IMR-90 (cell line): ENCODE measurements around the gene HERPUD1. TPM values are rescaled to one million over a fixed set of nuclear protein-coding genes. Genes with fewer than 3 reads are reported as not detected.

ENCODE experiments used
- ATAC-seq: fragments of 200-7000 bp; cut with Tn5 transposase; 2 replicates; pipeline ENCODE4 v1.9.1; 2020; ENCODE audit warnings: low read depth, mild to moderate bottlenecking, moderate library complexity
- BruUV-seq: library from RNA; stranded (reverse); fragments of 400-500 nt; replicated peaks from 2 replicates; lab custom pipeline; 2021; lab: Mats Ljungman, UMichigan
- CTCF ChIA-PET: fragments of 300-600 bp; formaldehyde crosslinking; extraction: SDS; loops from one replicate; lab custom pipeline; 2021; ENCODE audit warnings: antibody characterized with exemption; lab: Yijun Ruan, JAX
- POLR2A ChIA-PET: fragments of 300-600 bp; sonication (Branson Sonifier 250); formaldehyde crosslinking; loops from one replicate; lab custom pipeline; 2022; ENCODE audit warnings: antibody characterized with exemption; ENCODE audit not compliant: unreplicated experiment; lab: Charles Lee
- DNase-seq: peaks from one replicate; pipeline ENCODE4 v3.0.0; 2013
- H2AFZ ChIP-seq: replicated peaks from 2 replicates; pipeline ENCODE3; 2013; ENCODE audit warnings: low read length, mild to moderate bottlenecking; ENCODE audit not compliant: poor library complexity
- H2AK5ac ChIP-seq: 2 replicates; pipeline ENCODE4 v1.6.1; 2013; ENCODE audit warnings: low read depth, low read length, inconsistent platforms
- H2AK9ac ChIP-seq: replicated peaks from 2 replicates; pipeline ENCODE3; 2013; ENCODE audit warnings: mild to moderate bottlenecking, low read depth, low read length, moderate library complexity; ENCODE audit not compliant: poor library complexity
- H2BK120ac ChIP-seq: 2 replicates; pipeline ENCODE4 v1.6.1; 2013; ENCODE audit warnings: low read depth, low read length, inconsistent platforms
- H2BK15ac ChIP-seq: 3 replicates; pipeline ENCODE4 v1.6.1; 2013; ENCODE audit warnings: low read depth, low read length, inconsistent platforms
- H2BK20ac ChIP-seq: 2 replicates; pipeline ENCODE4 v1.6.1; 2013; ENCODE audit warnings: low read depth, mild to moderate bottlenecking, inconsistent platforms, low read length, moderate library complexity
- H2BK5ac ChIP-seq: 2 replicates; pipeline ENCODE4 v1.6.1; 2013; ENCODE audit warnings: mild to moderate bottlenecking, low read depth, low read length, inconsistent platforms; ENCODE audit not compliant: poor library complexity, severe bottlenecking
- H3K14ac ChIP-seq: replicated peaks from 2 replicates; pipeline ENCODE4 v1.6.1; 2013; ENCODE audit warnings: low read depth, low read length, inconsistent platforms
- H3K18ac ChIP-seq: 2 replicates; pipeline ENCODE4 v1.6.1; 2013; ENCODE audit warnings: low read depth, low read length, control low read depth
- H3K23ac ChIP-seq: 2 replicates; pipeline ENCODE4 v1.6.1; 2013; ENCODE audit warnings: low read depth, low read length, inconsistent platforms
- H3K27ac ChIP-seq: 2 replicates; pipeline ENCODE4 v1.5.1; 2013; ENCODE audit warnings: mild to moderate bottlenecking, control low read depth, low read length; ENCODE audit not compliant: insufficient read depth
- H3K27me3 ChIP-seq: 2 replicates; pipeline ENCODE4 v1.6.1; 2013; ENCODE audit warnings: low read length; ENCODE audit not compliant: control insufficient read depth, insufficient read depth
- H3K36me3 ChIP-seq: 2 replicates; pipeline ENCODE4 v1.6.1; 2013; ENCODE audit warnings: low read length, mixed read lengths; ENCODE audit not compliant: control insufficient read depth, insufficient read depth
- H3K4ac ChIP-seq: 2 replicates; pipeline ENCODE4 v1.6.1; 2013; ENCODE audit warnings: low read depth, low read length, inconsistent platforms
- H3K4me1 ChIP-seq: 2 replicates; pipeline ENCODE4 v1.6.1; 2013; ENCODE audit warnings: low read length, mixed read lengths; ENCODE audit not compliant: control insufficient read depth, insufficient read depth
- H3K4me2 ChIP-seq: 2 replicates; pipeline ENCODE4 v1.6.1; 2013; ENCODE audit warnings: low read depth, mild to moderate bottlenecking, control low read depth, low read length, moderate library complexity
- H3K4me3 ChIP-seq: 2 replicates; pipeline ENCODE4 v1.5.1; 2013; ENCODE audit warnings: low read depth, mild to moderate bottlenecking, control low read depth, low read length, moderate library complexity; ENCODE audit not compliant: insufficient read depth
- H3K56ac ChIP-seq: 2 replicates; pipeline ENCODE4 v1.6.1; 2013; ENCODE audit warnings: low read length, inconsistent platforms; ENCODE audit not compliant: insufficient read depth; ENCODE audit errors: extremely low read depth
- H3K79me1 ChIP-seq, 2 experiments: 2 replicates each; pipeline ENCODE4 v1.6.1; 2013; ENCODE audit warnings: low read length in 2 of 2, inconsistent platforms in 1 of 2, low read depth in 1 of 2
- H3K9ac ChIP-seq: 2 replicates; pipeline ENCODE4 v1.6.1; 2013; ENCODE audit warnings: low read depth, low read length, control low read depth
- H3K9me1 ChIP-seq: 2 replicates; pipeline ENCODE4 v1.6.1; 2013; ENCODE audit warnings: low read length, inconsistent platforms; ENCODE audit not compliant: insufficient read depth
- H3K9me3 ChIP-seq: 2 replicates; pipeline ENCODE4 v1.6.1; 2013; ENCODE audit warnings: low read length; ENCODE audit not compliant: control insufficient read depth, insufficient read depth
- H4K20me1 ChIP-seq: 2 replicates; pipeline ENCODE4 v1.6.1; 2013; ENCODE audit warnings: low read length, inconsistent platforms; ENCODE audit not compliant: insufficient read depth
- H4K5ac ChIP-seq: 2 replicates; pipeline ENCODE4 v1.6.1; 2013; ENCODE audit warnings: mild to moderate bottlenecking, low read depth, low read length, control low read depth
- H4K8ac ChIP-seq, 2 experiments: 2 replicates each; pipeline ENCODE4 v1.6.1; 2013; ENCODE audit warnings: low read depth in 2 of 2, low read length in 2 of 2, control low read depth in 1 of 2, inconsistent platforms in 1 of 2
- H4K91ac ChIP-seq: 2 replicates; pipeline ENCODE4 v1.6.1; 2013; ENCODE audit warnings: low read depth, low read length, inconsistent platforms; ENCODE audit not compliant: insufficient read depth
- BHLHE40 ChIP-seq: fragments of 150-350 bp; IDR thresholded peaks from 2 replicates; pipeline ENCODE4 v1.6.1; 2016; ENCODE audit warnings: mild to moderate bottlenecking, low read depth, low read length
- CHD1 ChIP-seq: IDR thresholded peaks from 2 replicates; pipeline ENCODE4 v1.6.1; 2012; ENCODE audit warnings: low read depth, low read length, improper control_type of control experiment
- CTCF ChIP-seq: conservative IDR thresholded peaks from 2 replicates; pipeline ENCODE4 v1.5.1; 2012; ENCODE audit warnings: mild to moderate bottlenecking, low read depth, low read length, improper control_type of control experiment
- ELK1 ChIP-seq: fragments of 150-350 bp; IDR thresholded peaks from 2 replicates; pipeline ENCODE4 v1.6.1; 2016; ENCODE audit warnings: low read depth, mild to moderate bottlenecking, low read length, moderate library complexity, borderline replicate concordance
- FOS ChIP-seq: fragments of 150-350 bp; IDR thresholded peaks from 2 replicates; pipeline ENCODE4 v1.6.1; 2016; ENCODE audit warnings: low read depth, low read length
- MAFK ChIP-seq: IDR thresholded peaks from 2 replicates; pipeline ENCODE4 v1.6.1; 2012; ENCODE audit warnings: low read depth, low read length, improper control_type of control experiment
- MXI1 ChIP-seq: IDR thresholded peaks from 2 replicates; pipeline ENCODE4 v1.6.1; 2012; ENCODE audit warnings: low read depth, mild to moderate bottlenecking, low read length, moderate library complexity, borderline replicate concordance
- NFE2L2 ChIP-seq: fragments of 150-350 bp; IDR thresholded peaks from 2 replicates; pipeline ENCODE4 v1.6.1; 2016; ENCODE audit warnings: low read depth, mild to moderate bottlenecking, low read length
- POLR2A ChIP-seq: IDR thresholded peaks from 2 replicates; pipeline ENCODE4 v1.6.1; 2012; ENCODE audit warnings: mild to moderate bottlenecking, low read depth, low read length
- RAD21 ChIP-seq: IDR thresholded peaks from 2 replicates; pipeline ENCODE4 v1.6.1; 2012; ENCODE audit warnings: low read length, improper control_type of control experiment
- RCOR1 ChIP-seq: IDR thresholded peaks from 2 replicates; pipeline ENCODE4 v1.6.1; 2012; ENCODE audit warnings: mild to moderate bottlenecking, low read length, improper control_type of control experiment; ENCODE audit not compliant: insufficient replicate concordance
- RFX5 ChIP-seq: IDR thresholded peaks from 2 replicates; pipeline ENCODE4 v1.8.0; 2012; ENCODE audit warnings: low read depth, mild to moderate bottlenecking, low read length, moderate library complexity
- SMC3 ChIP-seq: fragments of 150-350 bp; IDR thresholded peaks from 2 replicates; pipeline ENCODE4 v1.6.1; 2016; ENCODE audit warnings: low read depth, mild to moderate bottlenecking, antibody characterized with exemption, low read length, moderate library complexity
- USF2 ChIP-seq: fragments of 150-350 bp; IDR thresholded peaks from 2 replicates; pipeline ENCODE4 v1.6.1; 2017; ENCODE audit warnings: mild to moderate bottlenecking, antibody characterized with exemption, low read length, low read depth
- WGBS, 2 experiments: methylation state at CpG; one replicate each; pipeline versions ENCODE4 v1.1.5 to v1.1.7; 2013; ENCODE audit warnings: missing lambda C conversion rate in 2 of 2; ENCODE audit not compliant: insufficient read length in 1 of 2; ENCODE audit errors: extremely low coverage in 2 of 2; 5-methylcytosine and 5-hydroxymethylcytosine counted together
- dilution Hi-C: fragments of 300-500 bp; cut with HindIII; formaldehyde crosslinking; loops from one replicate; pipeline ENCODE4 v1.14.3; 2018; ENCODE audit warnings: low sequenced_read_pairs; ENCODE audit not compliant: unreplicated experiment
- in situ Hi-C: fragments of 300-500 bp; cut with MboI; formaldehyde crosslinking; loops from 3 replicates; pipeline ENCODE4 v1.14.3; 2019; ENCODE audit warnings: low sequenced_read_pairs, inconsistent platforms, mixed read lengths
- intact Hi-C: fragments of 100-400 bp; cut with micrococcal nuclease; formaldehyde crosslinking; loops from 2 replicates; pipeline ENCODE4 v1.10.0; 2022
- polyA plus RNA-seq, 3 experiments: library from polyadenylated mRNA; depleted of rRNA; stranded (reverse); fragments of >200 nt; gene quantifications; 2 replicates each; pipeline ENCODE4 v1.2.3, GENCODE V29; 2012; ENCODE audit warnings: low replicate concordance in 1 of 3
- total RNA-seq: library from RNA; depleted of rRNA; stranded (reverse); fragments of >200 nt; gene quantifications from 2 replicates; pipeline ENCODE4 v1.2.3, GENCODE V29; 2012

HERPUD1 gene
- total and polyA plus RNA-seq, 2 of the 4 experiments (the other 2 are of a cell fraction), result 130 to 148 TPM

- H3K4me1 ChIP-seq, result no peaks in the 10 kb centered on the region
- POLR2A ChIA-PET, result no interaction called here
- ATAC-seq (no peak), DNase-seq (no peak)
- CTCF ChIA-PET, result no interaction called here
- no peak overlapping the region for H3K4me3 ChIP-seq
- no peak overlapping the region for H2AFZ ChIP-seq
- no peak overlapping the region for H4K5ac ChIP-seq
- no peak overlapping the region for H3K56ac ChIP-seq
- TF ChIP-seq USF2 (no peak), RCOR1 (no peak), BHLHE40 (no peak), SMC3 (no peak), FOS (no peak), POLR2A (no peak), CHD1 (no peak), RAD21 (no peak), ELK1 (no peak), NFE2L2 (no peak), CTCF (no peak), MXI1 (no peak), MAFK (no peak), RFX5 (no peak)
- no peak overlapping the region for H2BK120ac ChIP-seq
- no peak overlapping the region for H3K18ac ChIP-seq
- WGBS, 2 experiments, result 100% methylated on average over 3 of the region's 14 CpGs; no CpG with 5 or more reads in 1 of the 2 experiments
- no peak overlapping the region for H2BK15ac ChIP-seq
- H3K27me3 ChIP-seq, result peaks cover 17% of the 10 kb centered on the region; the same call in 1 of the 2 replicates
- H4K20me1 ChIP-seq, result no peaks in the 10 kb centered on the region
- no peak overlapping the region for H2BK5ac ChIP-seq
- H2AK9ac ChIP-seq, result no peak overlapping the region
- H4K8ac ChIP-seq, result no peak overlapping the region
- no peaks in the 10 kb centered on the region for H3K79me1 ChIP-seq
- H3K4me2 ChIP-seq, result no peak overlapping the region
- H3K9ac ChIP-seq, result no peak overlapping the region
- in situ Hi-C loops, result no loop called here
- no peak overlapping the region for H4K91ac ChIP-seq
- no peak overlapping the region for H2BK20ac ChIP-seq
- H3K14ac ChIP-seq, result no peak overlapping the region
- H3K9me1 ChIP-seq, result no peaks in the 10 kb centered on the region
- no TSS peak for BruUV-seq
- H3K4ac ChIP-seq, result no peak overlapping the region
- no peak overlapping the region for H3K23ac ChIP-seq
- H2AK5ac ChIP-seq, result no peak overlapping the region
- H3K9me3 ChIP-seq, result no peaks in the 10 kb centered on the region
- dilution Hi-C loops, result no loop called here
- no peaks in the 10 kb centered on the region for H3K36me3 ChIP-seq
- intact Hi-C loops, result no loop called here
- H3K27ac ChIP-seq, result no peak overlapping the region
Observed at GRCh38 chr16:56884026-56884582, 47.8 kb upstream of the HERPUD1 start.
